NCI-H187 (cell line): ENCODE data around the gene LMO7.

Experiments used
- DNase-seq, 2 experiments: peaks; one replicate each; lab custom pipeline; 2025; lab: John Stamatoyannopoulos, UW

LMO7 gene

GRCh38 chr13:75801388-75801945 is 165.3 kb downstream of the LMO7 start:
- DNase-seq: no peak

DNA sequence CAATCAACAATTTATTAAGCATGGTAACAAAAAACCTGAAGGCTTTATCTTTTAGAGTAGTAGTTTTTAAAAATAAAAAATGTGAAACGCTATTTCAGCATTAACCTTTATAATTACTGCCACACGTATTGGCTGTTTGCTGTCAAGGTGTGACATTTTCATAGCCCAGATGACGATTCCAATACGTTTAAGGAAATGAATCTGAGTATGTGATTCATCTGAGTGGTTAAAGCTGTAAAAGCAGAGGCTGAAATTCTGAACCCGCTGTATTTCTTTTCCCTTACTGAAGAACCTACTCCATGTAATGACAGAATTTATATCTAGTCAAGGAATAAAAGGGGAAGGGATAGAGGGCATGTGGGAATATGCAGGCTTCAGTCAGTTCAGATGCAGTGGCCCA is 166.0 kb downstream of the LMO7 start:
- no peak for DNase-seq

DNA sequence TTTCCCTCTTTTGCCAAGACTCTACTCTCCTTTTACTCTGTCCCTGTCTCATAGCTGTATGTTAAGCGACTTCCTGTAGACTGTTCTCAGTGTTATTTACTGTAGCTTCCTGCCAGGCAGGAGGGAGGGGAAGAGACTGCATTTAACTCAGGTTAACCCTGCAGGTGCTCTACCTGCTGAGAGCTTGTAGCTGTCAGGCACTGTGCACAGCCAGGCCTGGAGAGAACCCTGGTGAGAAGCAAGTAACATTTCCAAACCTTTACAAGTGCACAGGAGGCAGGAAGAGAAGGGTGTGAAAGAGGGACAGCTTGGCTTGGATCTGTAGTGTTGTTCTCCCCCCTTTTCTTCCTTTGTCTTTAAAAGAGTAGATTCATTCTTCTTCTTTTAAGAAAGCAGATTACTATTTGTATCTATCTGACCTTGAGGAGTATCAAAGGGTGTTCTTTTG is 167.1 kb downstream of the LMO7 start:
- DNase-seq: no peak

GRCh38 chr13:75804054-75804453 is 167.9 kb downstream of the LMO7 start:
- DNase-seq: no peak

DNA sequence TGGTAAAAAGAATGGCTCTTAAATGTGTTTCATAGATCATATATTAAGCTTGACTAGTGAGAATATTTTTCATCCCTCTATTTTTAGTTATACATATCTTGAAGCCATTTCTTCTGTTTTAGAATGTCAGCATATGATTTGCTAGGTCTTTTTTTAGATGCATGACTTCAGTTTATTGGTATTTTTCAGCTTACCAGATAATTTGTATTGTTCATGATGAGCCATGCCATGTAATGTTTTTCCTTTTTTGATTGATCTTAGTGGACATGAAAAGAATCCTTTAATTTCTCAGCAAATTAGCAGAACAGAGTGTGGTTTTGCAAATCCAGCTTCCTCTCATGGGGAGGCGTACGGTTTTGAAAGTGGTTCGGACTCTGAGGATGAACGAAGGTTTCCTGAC is 168.5 kb downstream of the LMO7 start:
- no peak for DNase-seq

- DNase-seq: no peak
Observed at GRCh38 chr13:75806117-75806516, 170.0 kb downstream of the LMO7 start.

DNA sequence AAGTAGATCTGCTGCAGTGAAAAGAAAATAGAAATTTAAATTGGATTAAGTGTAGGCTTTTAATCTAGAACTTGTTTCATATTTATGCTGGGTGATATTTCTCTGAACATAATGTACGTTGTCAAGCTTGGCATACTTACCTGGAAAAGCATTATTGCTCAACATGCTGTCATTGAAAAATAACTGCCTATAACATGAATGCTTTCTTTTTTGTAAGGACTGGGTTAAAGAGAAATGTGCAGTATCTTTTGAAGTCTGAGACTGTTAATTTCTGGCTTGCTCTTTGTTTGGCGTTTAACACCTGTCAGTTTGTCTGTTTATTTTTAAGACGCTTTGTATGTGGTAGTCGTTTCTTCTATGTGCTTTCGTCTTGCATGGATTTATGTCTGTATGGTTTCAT is 175.2 kb downstream of the LMO7 start:
- DNase-seq: no peak

DNA sequence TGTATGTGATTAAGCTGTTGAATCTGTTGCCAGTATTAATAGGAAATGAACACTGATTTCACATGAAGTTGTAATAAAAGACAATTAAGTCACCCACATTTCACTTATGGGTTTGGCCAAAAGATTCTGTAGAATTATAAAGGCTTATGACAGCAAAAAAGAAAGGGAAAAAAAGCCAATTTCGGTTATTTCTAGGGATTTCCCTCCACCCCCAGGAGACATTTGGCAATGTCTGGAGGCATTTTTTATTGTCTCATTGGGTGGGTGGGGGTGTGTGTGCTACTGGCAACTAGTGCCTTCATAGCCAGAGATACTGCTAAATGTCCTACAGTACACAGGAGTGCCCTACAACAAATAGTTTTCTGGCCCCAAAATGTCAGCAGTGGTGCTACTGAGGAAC is 175.7 kb downstream of the LMO7 start:
- DNase-seq: no peak

- DNase-seq: no peak
Observed at GRCh38 chr13:75812751-75813181, 176.6 kb downstream of the LMO7 start.

DNA sequence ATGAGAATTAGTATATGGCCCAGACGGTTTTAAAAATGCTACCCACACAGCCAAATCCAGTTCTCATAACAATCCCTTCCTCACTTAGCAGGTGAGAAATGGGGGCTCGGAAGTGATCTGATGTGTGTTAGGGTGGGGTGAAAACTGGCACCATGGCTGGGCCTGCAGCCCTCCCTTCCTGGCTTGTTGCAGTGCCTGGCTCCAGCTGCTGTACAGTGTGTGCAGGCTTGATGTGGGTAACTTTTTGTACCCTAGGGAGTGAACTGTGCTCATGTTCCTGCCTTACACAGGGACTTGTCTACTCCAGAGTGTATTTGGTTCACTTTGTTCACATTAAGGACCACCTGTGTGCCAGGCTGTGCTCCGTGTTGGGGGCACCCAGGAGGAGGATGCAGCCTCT is 177.2 kb downstream of the LMO7 start:
- DNase-seq: no peak

GRCh38 chr13:75818179-75818967 is 182.2 kb downstream of the LMO7 start:
- DNase-seq: no peak

GRCh38 chr13:75818968-75819225 is 182.8 kb downstream of the LMO7 start:
- no peak for DNase-seq

GRCh38 chr13:75825161-75825560 is 189.0 kb downstream of the LMO7 start:
- DNase-seq: no peak

DNA sequence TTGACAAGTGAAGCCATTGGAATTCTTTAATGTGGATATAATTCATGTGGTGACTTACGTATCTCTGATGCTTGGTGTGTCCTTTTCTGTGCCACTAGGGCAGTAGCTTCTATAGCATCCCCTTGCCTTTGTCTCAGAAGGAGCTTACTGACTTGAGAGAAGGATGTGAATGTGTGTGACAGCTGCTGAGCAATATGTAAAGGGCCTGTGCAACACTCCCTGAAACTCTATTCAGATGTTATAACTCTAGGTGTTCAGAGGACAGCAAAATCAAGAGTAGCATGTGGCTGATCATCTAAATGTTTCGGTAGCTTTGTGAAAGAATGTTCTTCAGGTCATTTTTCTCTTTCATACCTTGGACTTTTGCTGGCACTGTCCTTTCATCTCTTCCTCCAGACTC is 189.5 kb downstream of the LMO7 start:
- no peak for DNase-seq

DNA sequence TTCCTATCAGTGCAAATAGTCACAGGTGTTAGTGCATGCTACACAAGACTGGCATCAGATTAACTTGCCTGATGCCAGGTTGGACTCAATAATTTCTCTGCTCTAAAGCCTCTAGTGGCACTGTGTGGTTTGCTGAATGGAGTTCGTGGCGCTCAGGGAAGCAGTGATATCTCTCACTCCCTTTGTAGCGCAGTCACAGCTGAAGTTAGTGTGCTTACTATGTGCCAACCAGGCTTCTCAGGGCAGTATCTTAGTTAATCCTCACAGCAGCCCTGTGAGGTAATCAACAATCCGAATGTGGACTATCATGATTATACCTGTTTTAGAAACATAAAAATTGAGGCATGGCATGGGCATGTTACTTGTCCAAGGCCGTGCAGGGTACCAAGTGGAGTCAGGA is 190.3 kb downstream of the LMO7 start:
- DNase-seq: no peak

- DNase-seq: no peak
Observed at GRCh38 chr13:75829830-75830229, 193.7 kb downstream of the LMO7 start.

GRCh38 chr13:75830842-75831241 is 194.7 kb downstream of the LMO7 start:
- no peak for DNase-seq

- no peak for DNase-seq
Observed at GRCh38 chr13:75831389-75831788, 195.3 kb downstream of the LMO7 start.

- DNase-seq: no peak
Observed at GRCh38 chr13:75832812-75833211, 196.7 kb downstream of the LMO7 start.

- DNase-seq: no peak
Observed at GRCh38 chr13:75836441-75836840, 200.3 kb downstream of the LMO7 start.

DNA sequence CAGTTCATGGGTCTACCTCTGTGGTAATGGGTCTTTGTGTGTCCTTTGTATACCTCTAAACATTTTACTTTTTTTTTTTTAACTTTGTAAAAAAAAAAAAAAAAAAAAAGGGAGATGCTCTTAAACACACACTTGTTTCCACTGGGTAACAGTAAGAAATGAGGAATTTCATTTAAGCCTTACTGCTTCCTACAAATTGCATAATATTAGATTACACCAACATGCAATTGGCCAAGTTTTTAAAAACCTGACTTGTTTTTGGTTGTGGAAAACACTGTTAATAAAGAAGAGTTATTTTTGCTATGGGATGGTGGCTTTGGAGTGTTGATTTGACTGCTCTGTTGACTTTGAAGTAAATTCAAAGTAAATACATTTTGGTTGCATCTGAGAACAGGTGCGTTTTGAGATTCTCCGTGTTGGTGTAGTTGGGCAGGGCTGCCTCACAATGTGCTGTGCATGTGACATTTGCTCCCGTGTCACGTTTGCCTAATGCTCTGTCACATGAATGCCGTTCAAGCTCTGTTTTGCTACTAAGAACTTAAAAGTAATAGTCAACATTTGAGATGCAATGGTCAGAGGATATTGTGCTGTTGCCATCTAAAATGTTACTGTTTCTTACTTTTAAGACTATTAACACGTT is 202.4 kb downstream of the LMO7 start:
- no peak for DNase-seq

- no peak for DNase-seq
Observed at GRCh38 chr13:75839406-75839805, 203.3 kb downstream of the LMO7 start.

DNA sequence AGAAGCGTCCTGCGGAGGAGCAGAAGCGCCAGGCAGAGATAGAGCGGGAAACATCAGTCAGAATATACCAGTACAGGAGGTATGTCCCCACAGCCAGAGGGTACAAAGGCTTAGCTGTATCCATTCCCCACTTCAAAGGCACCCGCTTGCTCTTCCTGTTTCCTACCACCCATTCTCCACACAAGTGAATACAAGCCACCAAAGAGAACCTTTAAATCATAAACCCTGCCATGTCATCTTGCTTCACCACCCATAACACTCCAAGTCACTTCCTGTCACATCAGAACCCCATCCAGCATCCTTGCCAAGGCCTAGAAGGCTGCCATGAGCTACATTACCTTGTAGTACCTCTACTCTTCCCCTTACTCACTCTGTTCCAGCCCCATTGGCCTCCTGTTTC is 205.8 kb downstream of the LMO7 start:
- no peak for DNase-seq

DNA sequence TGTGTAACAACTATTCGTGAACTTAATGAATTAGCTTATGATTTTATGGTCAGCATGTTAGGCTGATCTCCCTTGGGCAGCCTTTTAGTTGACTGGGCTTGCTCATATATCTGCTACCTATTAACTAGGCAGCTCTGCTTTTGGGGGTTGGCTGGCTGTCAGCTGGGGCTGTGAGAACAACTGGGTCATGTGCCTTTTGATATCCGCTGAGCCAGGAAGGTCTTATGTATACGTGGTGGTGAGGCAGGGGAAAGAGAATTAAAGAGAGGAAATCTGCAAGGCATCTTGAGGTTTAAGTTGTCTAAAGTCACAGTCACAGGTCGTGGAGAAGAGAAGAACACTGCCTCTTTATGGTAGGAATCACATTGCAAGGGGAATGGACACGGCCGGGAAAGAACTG is 206.9 kb downstream of the LMO7 start:
- no peak for DNase-seq
